ENCODE measurements around the gene HSPA9. TPM values are rescaled to one million over a fixed set of nuclear protein-coding genes. Genes with fewer than 3 reads are reported as not detected.

Gene HSPA9
- total RNA-seq, 2 donors from 2014 or later, result 291 to 305 TPM

- Mint-ChIP-seq H3K36me3 (ENCODE audit: low read depth) (no peaks in the 10 kb centered on the region), H3K4me1 (peaks cover 5% of the 10 kb centered on the region), H3K27me3 (peaks cover 58% of the 10 kb centered on the region), H3K27ac (no peak overlapping the region), H3K4me3 (no peak overlapping the region)
- H3K9me3 ChIP-seq (ENCODE audit: control insufficient read depth, low read length, poor library complexity, severe bottlenecking), result no peaks in the 10 kb centered on the region
- ATAC-seq, result peak; percentile 52
- no peak for DNase-seq
These were observed 28.2 kb upstream of the HSPA9 start for GRCh38 chr5:138603249-138603920.

DNA sequence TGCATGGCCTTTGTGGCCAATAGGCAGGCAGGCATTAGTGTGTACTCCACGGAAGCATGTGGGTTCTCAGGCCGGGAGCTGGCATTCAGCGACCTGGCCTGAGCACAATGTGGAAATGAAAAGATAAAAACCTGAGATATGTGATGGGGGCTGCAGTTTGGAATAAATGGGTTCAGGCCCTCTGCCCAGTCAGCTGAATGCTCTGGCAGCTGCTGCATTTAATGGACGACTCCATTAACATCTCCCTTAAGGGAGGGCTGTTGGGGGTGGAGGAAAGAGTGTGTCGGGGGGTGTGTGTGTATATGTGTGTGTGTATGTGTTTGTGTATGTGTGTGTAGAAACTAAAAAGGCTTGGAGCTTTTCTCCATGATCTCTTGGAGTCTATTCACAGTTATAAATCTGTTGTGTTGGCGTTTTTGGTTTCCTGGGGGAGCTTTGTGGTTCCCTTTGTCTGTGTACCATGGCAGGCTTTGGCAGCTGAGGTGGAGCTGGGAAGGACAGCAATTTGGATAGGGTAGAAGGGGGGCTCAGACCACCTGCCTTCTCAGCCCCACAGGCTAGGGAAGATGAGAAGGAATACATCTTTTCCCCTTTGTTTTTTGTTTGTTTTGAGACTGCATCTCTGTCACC lies 27.3 kb upstream of the HSPA9 start:
- Mint-ChIP-seq H3K36me3 (ENCODE audit: low read depth) (no peaks in the 10 kb centered on the region), H3K4me1 (peaks cover 5% of the 10 kb centered on the region), H3K27ac (no peak overlapping the region), H3K27me3 (peaks cover 62% of the 10 kb centered on the region), H3K4me3 (no peak overlapping the region)
- ATAC-seq (no peak), DNase-seq (no peak)
- no peaks in the 10 kb centered on the region for H3K9me3 ChIP-seq (ENCODE audit: control insufficient read depth, low read length, poor library complexity, severe bottlenecking)

DNA sequence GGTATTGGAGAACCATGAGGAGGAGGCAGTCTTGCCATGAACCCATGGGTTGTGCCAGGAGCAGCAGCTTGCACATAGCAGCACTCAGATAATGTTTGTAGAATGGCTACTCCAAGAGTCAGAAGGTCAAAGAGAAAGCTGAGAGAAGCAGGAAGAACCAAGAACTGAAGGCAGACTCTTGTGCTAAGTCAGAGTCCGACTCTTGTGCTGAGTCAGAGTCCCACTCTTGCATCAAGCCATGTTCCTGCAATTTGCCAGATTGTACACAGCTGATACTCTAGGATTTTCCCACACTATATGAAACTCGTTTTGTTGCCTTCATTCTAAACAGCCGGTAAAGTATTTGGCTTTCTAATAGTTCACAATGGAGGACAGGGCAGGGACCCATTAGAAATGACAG lies 26.2 kb upstream of the HSPA9 start:
- Mint-ChIP-seq H3K4me1 (peaks cover 5% of the 10 kb centered on the region), H3K36me3 (ENCODE audit: low read depth) (no peaks in the 10 kb centered on the region), H3K4me3 (no peak overlapping the region), H3K27ac (no peak overlapping the region), H3K27me3 (peaks cover 67% of the 10 kb centered on the region)
- no peak for DNase-seq
- no peak for ATAC-seq
- no peaks in the 10 kb centered on the region for H3K9me3 ChIP-seq (ENCODE audit: control insufficient read depth, low read length, poor library complexity, severe bottlenecking)

- peaks cover 63% of the 10 kb centered on the region for H3K27me3 Mint-ChIP-seq
- ATAC-seq, result no peak
- no peaks in the 10 kb centered on the region for H3K36me3 Mint-ChIP-seq (ENCODE audit: low read depth)
- H3K27ac Mint-ChIP-seq, result no peak overlapping the region
- no peak for DNase-seq
- no peaks in the 10 kb centered on the region for H3K9me3 ChIP-seq (ENCODE audit: control insufficient read depth, low read length, poor library complexity, severe bottlenecking)
- peaks cover 5% of the 10 kb centered on the region for H3K4me1 Mint-ChIP-seq
- no peak overlapping the region for H3K4me3 Mint-ChIP-seq
These were observed 25.2 kb upstream of the HSPA9 start for GRCh38 chr5:138600446-138600845.

DNA sequence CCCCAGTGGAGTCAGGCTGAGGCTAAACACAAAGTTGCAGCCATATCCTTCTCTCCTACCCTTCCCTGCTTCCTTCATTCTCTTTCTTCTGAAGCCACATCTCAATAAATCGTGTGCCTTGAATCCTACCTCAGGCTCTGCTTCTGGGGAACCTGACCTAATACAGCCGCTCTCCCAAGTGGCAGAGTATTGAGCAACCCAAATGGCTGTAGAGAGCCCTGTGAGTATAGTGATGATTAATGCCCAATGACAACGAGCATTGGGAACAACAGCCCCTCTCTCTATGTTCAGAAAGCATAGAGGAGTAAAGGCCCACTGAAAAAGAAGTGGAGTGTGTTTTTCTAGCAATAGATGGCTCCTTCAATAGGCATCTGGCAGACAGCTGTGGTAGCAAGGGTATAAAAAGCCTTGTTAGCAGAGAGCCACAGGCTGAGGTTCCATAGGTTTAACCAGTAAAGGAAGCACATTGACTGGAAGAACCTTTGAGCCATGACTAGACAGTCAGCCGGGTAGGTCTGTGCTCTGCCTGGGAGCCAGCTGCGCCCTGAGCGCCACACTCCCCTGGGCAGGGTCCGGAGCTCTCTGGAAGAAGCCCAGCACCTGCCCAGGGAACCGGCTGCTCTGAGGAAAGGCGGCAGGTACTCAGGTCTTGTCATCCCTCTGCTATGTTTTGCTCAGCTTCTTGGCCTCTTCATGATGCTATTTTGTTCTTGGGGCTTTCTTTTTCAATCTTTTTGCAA lies 22.6 kb upstream of the HSPA9 start:
- no peak for ATAC-seq
- H3K4me3 Mint-ChIP-seq, result no peak overlapping the region
- H3K27ac Mint-ChIP-seq, result no peak overlapping the region
- H3K4me1 Mint-ChIP-seq, result peaks cover 10% of the 10 kb centered on the region
- DNase-seq, result no peak
- H3K27me3 Mint-ChIP-seq, result peaks cover 65% of the 10 kb centered on the region
- no peaks in the 10 kb centered on the region for H3K9me3 ChIP-seq (ENCODE audit: control insufficient read depth, low read length, poor library complexity, severe bottlenecking)
- no peaks in the 10 kb centered on the region for H3K36me3 Mint-ChIP-seq (ENCODE audit: low read depth)

DNA sequence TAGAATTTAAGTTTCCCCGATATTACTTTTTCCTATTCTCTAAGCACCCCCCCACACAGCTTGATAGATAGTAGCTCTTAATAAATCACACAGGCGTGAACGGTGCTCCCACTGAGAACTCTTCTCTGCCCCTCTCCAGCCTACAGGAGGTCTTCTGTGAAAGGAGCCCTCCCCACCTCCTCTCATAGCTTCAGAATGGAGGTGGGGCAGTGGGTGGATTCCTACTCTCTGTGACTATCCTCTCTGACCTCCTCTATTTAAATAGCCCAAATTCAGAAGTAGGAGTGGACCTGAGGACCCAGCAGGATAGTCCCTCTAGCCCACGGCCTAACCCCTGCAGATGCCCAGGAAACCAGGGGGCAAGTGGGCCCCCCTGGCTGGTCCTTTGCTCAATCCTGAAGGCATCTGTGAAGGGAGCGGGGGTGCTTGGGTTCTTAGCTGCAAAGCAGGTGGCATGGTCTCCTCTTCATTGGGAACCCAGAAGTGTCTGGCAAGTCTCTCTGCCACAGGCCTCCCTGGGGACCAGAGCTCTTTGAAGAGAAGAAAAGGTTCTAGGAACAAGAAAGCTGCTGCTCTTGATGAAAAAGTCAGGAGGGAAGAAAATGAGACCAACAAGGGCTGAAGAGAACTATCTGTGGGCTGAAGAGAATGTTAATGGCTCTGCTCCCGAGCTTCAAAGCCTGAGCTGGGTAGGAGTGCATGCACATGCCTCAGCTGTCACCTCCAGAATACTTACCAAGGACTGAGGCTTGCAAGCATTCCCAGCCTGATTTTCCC lies 21.1 kb upstream of the HSPA9 start:
- Mint-ChIP-seq H3K27ac (no peak overlapping the region), H3K36me3 (ENCODE audit: low read depth) (no peaks in the 10 kb centered on the region), H3K27me3 (peaks cover 61% of the 10 kb centered on the region), H3K4me3 (no peak overlapping the region), H3K4me1 (peaks cover 4% of the 10 kb centered on the region)
- ATAC-seq (no peak), DNase-seq (no peak)
- no peaks in the 10 kb centered on the region for H3K9me3 ChIP-seq (ENCODE audit: control insufficient read depth, low read length, poor library complexity, severe bottlenecking)

DNA sequence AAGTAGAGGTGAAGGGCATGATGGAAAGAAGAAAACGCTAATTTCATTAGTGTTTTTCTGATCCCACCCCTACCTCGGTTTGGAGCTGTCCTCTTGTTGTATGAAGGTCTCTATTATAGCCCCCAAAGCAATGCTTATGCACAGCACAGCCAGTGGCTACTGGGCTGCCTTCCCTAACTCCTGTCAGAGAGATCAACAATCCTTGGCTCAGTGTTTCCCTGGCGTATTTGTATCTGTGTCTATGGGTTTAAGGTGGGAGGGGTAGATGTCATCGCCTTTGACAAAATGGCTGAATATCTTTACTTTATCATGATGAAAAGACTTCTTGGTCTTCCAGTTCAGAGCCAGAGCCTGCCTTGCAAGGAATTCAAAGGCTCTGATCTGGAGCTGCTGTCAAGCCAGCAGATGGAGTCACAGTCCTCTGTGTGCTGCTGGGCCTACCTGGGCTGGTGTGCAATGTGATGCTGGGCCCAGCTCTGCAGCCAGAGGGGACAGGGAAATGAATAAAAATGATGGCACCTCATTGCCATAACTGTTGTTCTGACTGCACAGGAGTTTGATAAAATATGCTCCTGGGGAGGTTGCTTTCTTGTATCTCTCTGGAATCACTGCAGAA lies 20.1 kb upstream of the HSPA9 start:
- Mint-ChIP-seq H3K36me3 (ENCODE audit: low read depth) (no peaks in the 10 kb centered on the region), H3K4me3 (no peak overlapping the region), H3K27me3 (peaks cover 54% of the 10 kb centered on the region), H3K4me1 (peaks cover 4% of the 10 kb centered on the region), H3K27ac (no peak overlapping the region)
- DNase-seq (no peak), ATAC-seq (no peak)
- no peaks in the 10 kb centered on the region for H3K9me3 ChIP-seq (ENCODE audit: control insufficient read depth, low read length, poor library complexity, severe bottlenecking)

GRCh38 chr5:138594305-138595058 lies 19.3 kb upstream of the HSPA9 start:
- no peak for ATAC-seq
- DNase-seq, result no peak
- Mint-ChIP-seq H3K27ac (no peak overlapping the region), H3K4me1 (peaks cover 4% of the 10 kb centered on the region), H3K36me3 (ENCODE audit: low read depth) (no peaks in the 10 kb centered on the region), H3K4me3 (peak overlapping the region; percentile 5), H3K27me3 (peaks cover 53% of the 10 kb centered on the region)
- H3K9me3 ChIP-seq (ENCODE audit: control insufficient read depth, low read length, poor library complexity, severe bottlenecking), result no peaks in the 10 kb centered on the region

GRCh38 chr5:138588013-138588788 lies 13.0 kb upstream of the HSPA9 start:
- no peak for ATAC-seq
- no peak for DNase-seq
- no peaks in the 10 kb centered on the region for H3K9me3 ChIP-seq (ENCODE audit: control insufficient read depth, low read length, poor library complexity, severe bottlenecking)
- Mint-ChIP-seq H3K27ac (no peak overlapping the region), H3K36me3 (ENCODE audit: low read depth) (no peaks in the 10 kb centered on the region), H3K4me3 (no peak overlapping the region), H3K4me1 (no peaks in the 10 kb centered on the region), H3K27me3 (peaks cover 33% of the 10 kb centered on the region)

GRCh38 chr5:138585157-138585556 lies 10.0 kb upstream of the HSPA9 start:
- H3K4me3 Mint-ChIP-seq, result no peak overlapping the region
- no peak overlapping the region for H3K27ac Mint-ChIP-seq
- no peaks in the 10 kb centered on the region for H3K9me3 ChIP-seq (ENCODE audit: control insufficient read depth, low read length, poor library complexity, severe bottlenecking)
- no peak for DNase-seq
- no peak for ATAC-seq
- peaks cover 26% of the 10 kb centered on the region for H3K27me3 Mint-ChIP-seq
- H3K4me1 Mint-ChIP-seq, result no peaks in the 10 kb centered on the region
- H3K36me3 Mint-ChIP-seq (ENCODE audit: low read depth), result no peaks in the 10 kb centered on the region

- peaks cover 26% of the 10 kb centered on the region for H3K27me3 Mint-ChIP-seq
- H3K4me3 Mint-ChIP-seq, result no peak overlapping the region
- no peaks in the 10 kb centered on the region for H3K4me1 Mint-ChIP-seq
- H3K27ac Mint-ChIP-seq, result no peak overlapping the region
- ATAC-seq (no peak), DNase-seq (no peak)
- H3K36me3 Mint-ChIP-seq (ENCODE audit: low read depth), result no peaks in the 10 kb centered on the region
- H3K9me3 ChIP-seq (ENCODE audit: control insufficient read depth, low read length, poor library complexity, severe bottlenecking), result no peaks in the 10 kb centered on the region
These were observed 8.9 kb upstream of the HSPA9 start for GRCh38 chr5:138583984-138584637.

Measured in T-helper 17 cell (primary cell).